DMS 273 treated with DMSO at 0.1 percent for 48 hours (cell line): ENCODE measurements around the gene KIAA0930.
"Not testable (repeated sequence)": the region's sequence is repeated elsewhere in the genome, so short reads cannot be mapped to it uniquely, and the experiment has no call there.

Experiments
- DNase-seq: peaks from one replicate; lab custom pipeline; 2025; lab: John Stamatoyannopoulos, UW

KIAA0930 gene

DNA sequence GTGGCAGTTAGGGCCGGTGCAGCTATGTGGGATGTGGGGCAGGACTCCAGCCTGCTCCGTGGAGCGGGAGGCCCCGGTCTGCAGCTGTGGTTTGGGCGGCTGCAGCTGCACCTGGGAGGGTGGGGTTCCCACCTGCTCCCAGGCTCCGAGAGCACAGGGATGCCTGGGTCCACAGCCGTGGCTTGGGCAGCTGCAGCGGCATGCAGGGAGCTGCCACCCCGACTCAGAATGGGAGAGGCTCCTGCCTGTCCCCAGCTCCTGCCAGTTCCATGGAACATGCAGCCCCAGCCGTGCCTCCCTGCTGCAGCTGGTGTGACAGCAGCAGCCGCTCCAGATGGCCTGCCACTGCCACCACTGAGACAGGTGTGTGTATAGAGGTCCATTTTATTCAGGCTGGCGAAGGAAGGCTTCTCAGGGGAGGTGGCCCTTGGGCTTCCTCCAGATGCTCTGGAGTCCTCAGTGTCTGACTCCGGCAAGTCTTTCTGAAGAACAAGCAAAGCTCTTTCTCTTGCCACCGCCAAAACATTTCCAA lies 22.3 kb upstream of the KIAA0930 start:
- DNase-seq = no peak

GRCh38 chr22:45262195-45262930 lies 21.7 kb upstream of the KIAA0930 start:
- no peak for DNase-seq

DNA sequence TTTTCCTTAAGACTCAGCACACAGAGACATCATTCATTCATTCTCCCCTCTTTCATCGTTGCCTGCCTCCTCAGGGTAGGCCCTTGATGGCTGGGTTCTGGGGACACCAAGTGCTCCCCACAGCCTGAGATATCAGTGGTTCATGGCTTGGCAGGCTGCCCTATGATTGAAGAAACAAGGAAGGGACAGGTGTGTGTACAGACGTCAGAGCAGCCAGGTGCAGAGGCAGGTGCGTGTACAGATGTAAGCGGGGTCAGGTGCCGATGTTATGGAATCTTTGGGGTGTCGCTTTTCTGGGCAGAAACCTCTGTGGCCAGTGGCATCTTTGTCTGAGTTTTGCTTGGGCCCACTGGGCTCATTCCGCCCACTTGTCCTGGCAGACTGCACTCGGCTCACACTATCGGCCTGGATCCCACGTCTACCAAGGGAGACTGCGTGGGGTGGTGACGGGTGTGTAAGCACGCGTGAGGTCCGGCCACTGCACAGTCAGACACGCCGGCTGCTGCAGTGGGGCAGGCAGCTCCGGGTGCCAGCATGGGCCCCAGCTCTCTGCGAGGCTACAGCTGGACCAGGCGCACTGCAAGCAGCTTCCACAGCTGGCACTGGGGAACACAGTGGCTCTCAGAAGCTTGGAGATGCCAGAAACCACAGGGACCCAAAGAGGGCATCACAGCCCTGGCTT lies 20.9 kb upstream of the KIAA0930 start:
- DNase-seq = no peak

GRCh38 chr22:45260395-45260759 lies 19.7 kb upstream of the KIAA0930 start:
- not testable (repeated sequence) for DNase-seq

GRCh38 chr22:45259754-45260394 lies 19.2 kb upstream of the KIAA0930 start:
- DNase-seq = no peak

DNA sequence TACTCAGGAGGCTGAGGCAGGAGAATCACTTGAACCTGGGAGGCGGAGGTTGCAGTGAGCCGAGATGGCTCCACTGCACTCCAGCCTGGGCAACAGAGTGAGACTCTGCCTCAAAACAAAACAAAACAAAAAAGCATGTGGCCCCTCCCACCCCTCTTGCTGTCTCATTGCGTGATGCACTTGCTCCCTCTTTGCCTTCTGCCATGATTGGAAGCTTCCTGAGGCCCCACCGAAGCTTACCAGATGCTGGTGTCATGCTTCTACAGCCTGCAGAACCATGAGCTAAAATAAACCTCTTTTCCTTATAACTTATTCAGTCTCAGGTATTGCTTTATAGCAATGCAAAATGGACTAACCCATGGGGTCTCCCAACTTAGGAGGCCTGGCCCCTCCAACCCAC lies 17.2 kb upstream of the KIAA0930 start:
- DNase-seq = not testable (repeated sequence)

DNA sequence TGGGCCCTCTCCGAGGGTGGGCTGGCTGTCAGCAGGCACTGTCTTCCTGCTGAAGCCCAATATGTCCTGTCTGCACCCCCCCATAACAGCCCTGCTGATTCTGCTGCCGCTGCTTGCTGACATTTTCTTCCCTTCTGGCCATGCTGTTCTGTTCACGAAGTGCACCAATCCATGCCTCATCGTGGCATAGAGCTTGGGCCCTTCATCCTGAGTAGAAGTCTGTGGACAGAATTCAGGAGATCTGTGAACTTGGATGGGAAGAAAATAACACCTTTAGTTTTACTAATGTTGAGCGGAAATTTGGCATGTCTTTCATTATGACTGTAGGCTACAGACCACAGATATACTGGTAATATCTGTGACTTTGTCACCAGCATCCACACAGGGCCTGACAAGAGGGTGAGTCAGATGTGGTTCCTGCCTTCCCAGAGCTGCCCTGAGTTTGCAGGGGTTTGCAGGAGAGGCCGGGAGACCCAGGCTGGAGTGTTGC lies 14.1 kb upstream of the KIAA0930 start:
- DNase-seq = no peak

DNA sequence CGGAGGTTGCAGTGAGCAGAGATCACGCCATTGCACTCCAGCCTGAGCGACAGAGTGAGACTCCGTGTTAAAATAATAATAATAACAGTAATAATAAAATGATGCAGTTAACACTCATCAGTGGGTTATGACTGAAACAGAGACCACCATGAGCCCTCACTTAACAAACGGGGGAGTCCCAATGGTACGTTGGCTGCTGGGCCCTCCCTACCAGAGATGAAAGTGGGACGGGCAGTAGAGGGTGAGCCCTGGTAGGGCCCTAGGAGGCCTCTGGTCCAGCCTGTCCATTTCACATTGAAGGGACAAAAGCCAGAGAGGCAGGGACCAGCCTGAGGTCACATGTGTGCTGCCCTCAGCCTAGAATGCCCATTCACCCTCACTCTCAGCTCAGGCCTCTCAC lies 13.7 kb upstream of the KIAA0930 start:
- DNase-seq = no peak

GRCh38 chr22:45253039-45253641 lies 12.4 kb upstream of the KIAA0930 start:
- no peak for DNase-seq

GRCh38 chr22:45251825-45252224 lies 11.1 kb upstream of the KIAA0930 start:
- no peak for DNase-seq

GRCh38 chr22:45248832-45249561 lies 8.3 kb upstream of the KIAA0930 start:
- DNase-seq = no peak

DNA sequence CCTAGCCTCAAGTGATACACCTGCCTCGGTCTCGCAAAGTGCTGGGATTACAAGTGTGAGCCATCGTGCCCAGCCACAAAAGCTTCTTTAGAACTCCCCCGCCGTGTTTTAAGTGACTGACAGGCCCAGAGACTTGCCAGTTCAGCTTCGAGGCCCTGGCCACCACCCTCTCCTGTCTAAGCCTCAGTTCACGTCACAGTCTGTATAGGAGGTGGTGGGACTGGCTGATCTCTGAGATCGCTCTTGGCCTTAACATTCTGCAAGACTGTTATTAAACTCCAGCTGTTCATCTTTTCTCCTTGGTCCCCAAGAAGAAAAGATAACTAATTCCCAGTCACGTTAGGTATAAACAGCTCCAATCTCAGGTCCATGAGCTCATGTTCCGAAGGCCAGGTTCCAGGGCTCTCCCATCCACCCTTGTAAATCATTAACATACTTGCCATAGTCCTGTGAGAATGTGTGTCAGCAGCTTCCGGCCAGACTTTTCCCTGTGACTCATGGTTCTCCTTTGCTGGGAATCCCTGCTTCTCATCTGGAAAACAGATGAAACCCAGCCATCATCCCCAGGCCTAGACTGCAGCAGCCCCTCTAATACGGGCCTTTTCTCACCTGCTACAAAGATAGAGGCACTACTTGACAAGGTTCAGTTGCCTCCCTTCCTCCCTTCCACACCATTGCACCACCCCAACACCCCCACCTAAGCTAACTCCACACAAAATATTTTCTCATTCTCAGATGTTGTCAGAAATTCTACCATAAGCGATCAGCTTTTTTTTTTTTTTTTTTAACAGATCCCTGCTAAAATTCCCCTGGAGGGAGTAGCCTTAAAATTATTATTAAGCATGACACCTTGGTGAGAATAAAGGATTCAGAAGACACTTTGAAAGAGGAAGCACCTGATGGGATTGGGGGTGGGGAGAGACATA lies 5.6 kb upstream of the KIAA0930 start:
- DNase-seq = no peak

GRCh38 chr22:45244916-45245315 lies 4.2 kb upstream of the KIAA0930 start:
- DNase-seq = no peak

DNA sequence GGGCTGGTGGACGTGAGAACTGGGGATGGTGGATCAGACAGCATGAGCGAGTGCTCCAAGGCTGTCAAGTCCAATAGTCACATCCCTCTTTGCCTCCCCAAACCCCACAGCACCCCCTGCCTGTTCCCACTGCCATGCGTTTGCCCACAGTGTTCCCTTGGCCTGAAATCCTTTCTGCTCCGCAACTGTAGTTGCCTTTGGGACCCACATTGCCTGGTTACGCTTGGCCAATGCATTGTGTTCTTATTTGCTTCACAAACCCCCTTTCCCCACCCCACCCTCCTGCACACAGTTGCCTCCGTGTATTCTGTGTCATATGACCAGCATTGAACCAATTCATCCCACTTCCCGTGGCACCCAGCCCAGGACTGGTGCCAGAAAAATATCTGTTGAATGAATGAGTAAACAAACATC lies 2.1 kb upstream of the KIAA0930 start:
- no peak for DNase-seq

DNA sequence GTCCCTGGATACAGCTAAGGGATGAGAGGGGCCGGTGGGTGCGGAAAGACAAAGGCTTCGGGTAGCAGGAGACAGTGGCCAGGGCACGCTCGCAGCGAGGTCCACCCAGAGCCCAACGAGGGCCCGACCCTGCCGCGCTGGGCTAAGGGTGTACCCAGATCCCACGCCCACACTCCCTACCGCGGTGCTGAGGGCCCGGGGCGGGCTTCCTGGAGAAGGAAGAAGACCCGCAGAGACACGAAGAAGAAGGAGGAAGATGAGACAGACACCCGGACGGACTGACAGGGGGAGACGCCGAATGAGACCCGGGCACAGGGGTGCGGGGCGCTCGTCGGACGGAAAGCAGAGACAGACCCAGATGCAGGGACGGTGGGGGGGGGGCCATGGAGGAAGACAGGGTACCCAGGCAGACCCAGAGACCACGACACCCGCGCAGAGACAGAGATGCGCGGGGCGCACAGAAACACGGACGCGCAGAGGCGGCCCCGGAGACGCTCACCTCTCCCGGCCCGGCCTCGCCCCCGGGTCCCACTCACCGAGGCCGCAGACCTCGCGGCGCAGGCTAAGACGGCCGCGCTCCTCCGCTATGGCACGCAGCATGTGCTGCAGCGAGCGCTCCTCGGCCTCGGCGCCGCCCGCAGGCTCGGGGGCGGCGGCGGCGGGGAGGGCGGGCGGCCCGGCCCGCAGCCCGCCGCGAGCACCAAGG lies 437 bp downstream of the KIAA0930 start:
- no peak for DNase-seq

DNA sequence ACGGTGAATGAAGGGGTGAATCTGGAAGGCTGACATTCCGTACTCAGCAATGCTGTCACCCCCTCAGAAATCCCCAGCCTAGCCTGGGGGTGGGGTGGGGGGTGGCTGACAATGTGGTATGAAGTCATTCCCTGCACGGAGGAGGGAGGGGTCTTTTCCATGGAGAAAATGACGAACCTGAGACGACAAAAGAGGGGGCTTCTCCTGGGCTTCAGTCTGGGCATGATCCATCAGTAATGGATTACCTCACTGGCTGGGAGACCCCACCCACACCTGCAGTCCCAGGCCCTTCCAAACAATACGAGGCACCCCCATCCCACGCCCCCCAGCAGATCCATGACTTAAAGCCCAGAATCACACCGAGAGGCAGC lies 1.0 kb downstream of the KIAA0930 start:
- DNase-seq = no peak

- DNase-seq = no peak
Measured at GRCh38 chr22:45238957-45239680, 1.6 kb downstream of the KIAA0930 start.

GRCh38 chr22:45238076-45238956 lies 2.4 kb downstream of the KIAA0930 start:
- no peak for DNase-seq
